GM12878 (cell line): ENCODE data around the gene COPS3. TPM values are rescaled to one million over a fixed set of nuclear protein-coding genes. Genes with fewer than 3 reads are reported as not detected.
A peak's percentile ranks its signal among the peaks of the same experiment; 100 is the strongest.

Source experiments
- CEBPB ChIP-seq, 2 experiments: fragments of 150-350 bp in 1 of 2; IDR thresholded peaks; 2 replicates each; pipeline ENCODE4 v1.6.1; 2012 to 2014; ENCODE audit warnings: low read depth in 2 of 2, low read length in 2 of 2, borderline replicate concordance in 1 of 2, inconsistent platforms in 1 of 2
- CHD4 ChIP-seq: fragments of 200-600 bp; sonication (generic); IDR thresholded peaks from 2 replicates; pipeline ENCODE4 v1.6.1; 2016; ENCODE audit warnings: mild to moderate bottlenecking
- CREM ChIP-seq: IDR thresholded peaks from 2 replicates; pipeline ENCODE4 v1.6.1; 2014; ENCODE audit warnings: antibody characterized with exemption, low read depth
- E4F1 ChIP-seq: fragments of 450-650 bp; IDR thresholded peaks from 2 replicates; pipeline ENCODE4 v1.6.1; 2018; ENCODE audit warnings: borderline replicate concordance, mild to moderate bottlenecking; ENCODE audit not compliant: partially characterized antibody
- GABPA ChIP-seq: IDR thresholded peaks from 2 replicates; pipeline ENCODE4 v1.6.1; 2014; ENCODE audit warnings: antibody characterized with exemption, low read depth, mild to moderate bottlenecking, inconsistent platforms
- HCFC1 ChIP-seq: fragments of 150-350 bp; IDR thresholded peaks from 2 replicates; pipeline ENCODE4 v1.6.1; 2014; ENCODE audit warnings: low read length
- HDAC2 ChIP-seq: fragments of 200-600 bp; sonication (generic); IDR thresholded peaks from 2 replicates; pipeline ENCODE4 v1.6.1; 2017
- JUND ChIP-seq: IDR thresholded peaks from 2 replicates; pipeline ENCODE4 v1.6.1; 2012; ENCODE audit warnings: low read depth, mild to moderate bottlenecking, low read length, improper control_type of control experiment, moderate library complexity
- MXI1 ChIP-seq: fragments of 150-350 bp; IDR thresholded peaks from 2 replicates; pipeline ENCODE4 v1.6.1; 2011; ENCODE audit warnings: low read depth, mild to moderate bottlenecking, inconsistent platforms, low read length, improper control_type of control experiment
- NFIC ChIP-seq: IDR thresholded peaks from 2 replicates; pipeline ENCODE4 v1.6.1; 2012; ENCODE audit warnings: low read depth, mild to moderate bottlenecking, inconsistent platforms, low read length, moderate library complexity
- PAX5 ChIP-seq: IDR thresholded peaks from 2 replicates; pipeline ENCODE4 v1.6.1; 2011; ENCODE audit warnings: low read depth, low read length, borderline replicate concordance
- RELB ChIP-seq: fragments of 450-650 bp; IDR thresholded peaks from 2 replicates; pipeline ENCODE4 v1.6.1; 2017; ENCODE audit warnings: low read depth, mild to moderate bottlenecking, moderate library complexity
- SIN3A ChIP-seq: IDR thresholded peaks from 2 replicates; pipeline ENCODE4 v1.6.1; 2012; ENCODE audit warnings: low read depth, low read length, improper control_type of control experiment
- SMAD1 ChIP-seq: fragments of 450-650 bp; IDR thresholded peaks from 2 replicates; pipeline ENCODE4 v1.6.1; 2018; ENCODE audit warnings: mild to moderate bottlenecking, low read depth; ENCODE audit not compliant: partially characterized antibody
- TCF3 ChIP-seq: IDR thresholded peaks from 2 replicates; pipeline ENCODE4 v1.6.1; 2012; ENCODE audit warnings: low read depth, mild to moderate bottlenecking, low read length, borderline replicate concordance; ENCODE audit not compliant: insufficient read depth
- ZBED1 ChIP-seq: IDR thresholded peaks from 2 replicates; pipeline ENCODE4 v1.6.1; 2016; ENCODE audit warnings: borderline replicate concordance
- ZNF207 ChIP-seq: fragments of 450-650 bp; IDR thresholded peaks from 2 replicates; pipeline ENCODE4 v1.6.1; 2014; ENCODE audit warnings: antibody characterized with exemption, mild to moderate bottlenecking, borderline replicate concordance
- ZNF274 ChIP-seq: IDR thresholded peaks from one replicate; pipeline ENCODE4 v1.8.0; 2011; ENCODE audit not compliant: insufficient read length, insufficient read depth
- ZSCAN29 ChIP-seq: fragments of 450-650 bp; IDR thresholded peaks from 2 replicates; pipeline ENCODE4 v1.6.1; 2017; ENCODE audit warnings: mild to moderate bottlenecking, moderate library complexity
- polyA plus RNA-seq, 11 experiments: library from polyadenylated mRNA; depleted of rRNA in 4 of 11; unstranded in 6 of 11; stranded (reverse) in 5 of 11; fragments of >200 nt; fragmentation: Nextera tagmentation in 4 of 11; fragmentation: Illumina TruSeq in 1 of 11; extraction: Ambion mirVana in 4 of 11; extraction: Trizol in 1 of 11; gene quantifications; 1 replicate in 1 of 11; 2 replicates in 10 of 11; pipeline versions ENCODE4 v1.2.1 to v1.2.3, GENCODE V29; 2011 to 2016; ENCODE audit warnings: inconsistent platforms in 2 of 11, missing spikeins in 2 of 11, low read depth in 1 of 11
- total RNA-seq, 4 experiments: library from RNA; depleted of rRNA in 3 of 4; stranded (reverse); fragments of >200 nt in 3 of 4; fragmentation: Illumina TruSeq in 1 of 4; extraction: Trizol in 1 of 4; gene quantifications; 2 replicates each; pipeline versions ENCODE4 v1.2.1 to v1.2.3, GENCODE V29; 2013 to 2021
- TF ChIP-seq, protein P1 (sequence below): fragments of 450-650 bp; conservative IDR thresholded peaks from 2 replicates; pipeline ENCODE4 v1.6.1; 2017; ENCODE audit warnings: mild to moderate bottlenecking, moderate library complexity
- TF ChIP-seq, protein P2 (sequence below): IDR thresholded peaks from 2 replicates; pipeline ENCODE4 v1.6.1; 2012; ENCODE audit warnings: mild to moderate bottlenecking, low read depth, low read length

COPS3 gene
- total and polyA plus RNA-seq, 10 of the 15 experiments (the other 5 are each of a cell fraction or from before 2014, with no cell fraction given), result 99.7 to 187 (median 133) TPM

GRCh38 chr17:17206124-17206912 is 74.7 kb downstream of the COPS3 start, which contains the start of gene PLD6 (continued):
- TF ChIP-seq ZNF274 (no peak), PAX5 (peak; percentile 97), TCF3 (0 out of 2 replicates have a peak, but pooled peaks have one; percentile 43), HCFC1 (no peak), ZSCAN29 (0 out of 2 replicates have a peak, but pooled peaks have one; percentile 9), GABPA (no peak), SMAD1 (no peak), SIN3A (no peak; the same call in 1 of the 2 replicates), CHD4 (no peak), HDAC2 (no peak), E4F1 (no peak), JUND (no peak), CREM (peak; percentile 66), ZBED1 (no peak), CEBPB (IDR thresholded peaks at IDR 0.05; ENCODE audit: borderline replicate concordance in 1 of 2, low read depth in 2 of 2, low read length in 2 of 2) (no peak), ZNF207 (0 out of 2 replicates have a peak, but pooled peaks have one; percentile 63), RELB (no peak), NFIC (no peak), MXI1 (peak; percentile 90)
- TF ChIP-seq, protein P1, sequence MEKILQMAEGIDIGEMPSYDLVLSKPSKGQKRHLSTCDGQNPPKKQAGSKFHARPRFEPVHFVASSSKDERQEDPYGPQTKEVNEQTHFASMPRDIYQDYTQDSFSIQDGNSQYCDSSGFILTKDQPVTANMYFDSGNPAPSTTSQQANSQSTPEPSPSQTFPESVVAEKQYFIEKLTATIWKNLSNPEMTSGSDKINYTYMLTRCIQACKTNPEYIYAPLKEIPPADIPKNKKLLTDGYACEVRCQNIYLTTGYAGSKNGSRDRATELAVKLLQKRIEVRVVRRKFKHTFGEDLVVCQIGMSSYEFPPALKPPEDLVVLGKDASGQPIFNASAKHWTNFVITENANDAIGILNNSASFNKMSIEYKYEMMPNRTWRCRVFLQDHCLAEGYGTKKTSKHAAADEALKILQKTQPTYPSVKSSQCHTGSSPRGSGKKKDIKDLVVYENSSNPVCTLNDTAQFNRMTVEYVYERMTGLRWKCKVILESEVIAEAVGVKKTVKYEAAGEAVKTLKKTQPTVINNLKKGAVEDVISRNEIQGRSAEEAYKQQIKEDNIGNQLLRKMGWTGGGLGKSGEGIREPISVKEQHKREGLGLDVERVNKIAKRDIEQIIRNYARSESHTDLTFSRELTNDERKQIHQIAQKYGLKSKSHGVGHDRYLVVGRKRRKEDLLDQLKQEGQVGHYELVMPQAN, result no peak
- TF ChIP-seq, protein P2, sequence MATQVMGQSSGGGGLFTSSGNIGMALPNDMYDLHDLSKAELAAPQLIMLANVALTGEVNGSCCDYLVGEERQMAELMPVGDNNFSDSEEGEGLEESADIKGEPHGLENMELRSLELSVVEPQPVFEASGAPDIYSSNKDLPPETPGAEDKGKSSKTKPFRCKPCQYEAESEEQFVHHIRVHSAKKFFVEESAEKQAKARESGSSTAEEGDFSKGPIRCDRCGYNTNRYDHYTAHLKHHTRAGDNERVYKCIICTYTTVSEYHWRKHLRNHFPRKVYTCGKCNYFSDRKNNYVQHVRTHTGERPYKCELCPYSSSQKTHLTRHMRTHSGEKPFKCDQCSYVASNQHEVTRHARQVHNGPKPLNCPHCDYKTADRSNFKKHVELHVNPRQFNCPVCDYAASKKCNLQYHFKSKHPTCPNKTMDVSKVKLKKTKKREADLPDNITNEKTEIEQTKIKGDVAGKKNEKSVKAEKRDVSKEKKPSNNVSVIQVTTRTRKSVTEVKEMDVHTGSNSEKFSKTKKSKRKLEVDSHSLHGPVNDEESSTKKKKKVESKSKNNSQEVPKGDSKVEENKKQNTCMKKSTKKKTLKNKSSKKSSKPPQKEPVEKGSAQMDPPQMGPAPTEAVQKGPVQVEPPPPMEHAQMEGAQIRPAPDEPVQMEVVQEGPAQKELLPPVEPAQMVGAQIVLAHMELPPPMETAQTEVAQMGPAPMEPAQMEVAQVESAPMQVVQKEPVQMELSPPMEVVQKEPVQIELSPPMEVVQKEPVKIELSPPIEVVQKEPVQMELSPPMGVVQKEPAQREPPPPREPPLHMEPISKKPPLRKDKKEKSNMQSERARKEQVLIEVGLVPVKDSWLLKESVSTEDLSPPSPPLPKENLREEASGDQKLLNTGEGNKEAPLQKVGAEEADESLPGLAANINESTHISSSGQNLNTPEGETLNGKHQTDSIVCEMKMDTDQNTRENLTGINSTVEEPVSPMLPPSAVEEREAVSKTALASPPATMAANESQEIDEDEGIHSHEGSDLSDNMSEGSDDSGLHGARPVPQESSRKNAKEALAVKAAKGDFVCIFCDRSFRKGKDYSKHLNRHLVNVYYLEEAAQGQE, result no peak
